ENCODE measurements around the gene GNPTAB. TPM values are rescaled to one million over a fixed set of nuclear protein-coding genes. Genes with fewer than 3 reads are reported as not detected.
"Not testable (repeated sequence)": the region's sequence is repeated elsewhere in the genome, so short reads cannot be mapped to it uniquely, and the experiment has no call there.

The GNPTAB gene
- total RNA-seq, 2 experiments from 2014 or later, result 38.9 to 66.5 TPM

- no peaks in the 10 kb centered on the region for H3K79me2 ChIP-seq (ENCODE audit: insufficient read depth, low read depth, low read length)
- no TSS peak for BruUV-seq (replicated peaks)
Measured at GRCh38 chr12:101737476-101737875, 93.3 kb downstream of the GNPTAB start.

GRCh38 chr12:101734482-101734881 is 96.3 kb downstream of the GNPTAB start:
- H3K27ac ChIP-seq (ENCODE audit: low read depth, low read length, poor library complexity, severe bottlenecking); H3K9me3 ChIP-seq (ENCODE audit: low read length); intact Hi-C loops (cut with micrococcal nuclease; ENCODE audit: unreplicated experiment); H3K4me2 ChIP-seq (ENCODE audit: low read length); H3K9me2 ChIP-seq (ENCODE audit: insufficient read depth, low read length); H3K4me3 ChIP-seq (ENCODE audit: low read depth, low read length, poor library complexity, severe bottlenecking); CTCF ChIA-PET (ENCODE audit: unreplicated experiment); DNase-seq (ENCODE audit: low spot score); H3K4me1 ChIP-seq (ENCODE audit: insufficient read depth, low read length, poor library complexity, severe bottlenecking); H3K79me2 ChIP-seq (ENCODE audit: insufficient read depth, low read depth, low read length); BruUV-seq (replicated peaks); H4K20me1 ChIP-seq (ENCODE audit: insufficient read depth, low read length); H2AFZ ChIP-seq (ENCODE audit: low read length): not testable (repeated sequence)
- peaks cover 12% of the 10 kb centered on the region for H3K36me3 ChIP-seq (ENCODE audit: insufficient read depth, low read length)
- POLR2A ChIA-PET, result interaction anchor here (1.2 kb wide), 1 partner anchor 8 kb away, joined by 3 read pairs; no protein-coding TSS in a partner anchor

More at GRCh38 chr12:101737476-101737875, 93.3 kb downstream of the GNPTAB start:
- intact Hi-C loops (cut with micrococcal nuclease; ENCODE audit: unreplicated experiment), result no loop called here
- Histone ChIP-seq H3K36me3 (ENCODE audit: insufficient read depth, low read length) (peaks cover 21% of the 10 kb centered on the region), H3K27ac (ENCODE audit: low read depth, low read length, poor library complexity, severe bottlenecking) (no peak overlapping the region), H3K4me2 (ENCODE audit: low read length) (no peak overlapping the region), H3K9me3 (ENCODE audit: low read length) (no peaks in the 10 kb centered on the region), H2AFZ (ENCODE audit: low read length) (no peak overlapping the region), H3K4me1 (ENCODE audit: insufficient read depth, low read length, poor library complexity, severe bottlenecking) (peaks cover 23% of the 10 kb centered on the region), H3K4me3 (ENCODE audit: low read depth, low read length, poor library complexity, severe bottlenecking) (no peak overlapping the region), H4K20me1 (ENCODE audit: insufficient read depth, low read length) (no peaks in the 10 kb centered on the region), H3K9me2 (ENCODE audit: insufficient read depth, low read length) (no peaks in the 10 kb centered on the region)
- ChIA-PET POLR2A (interaction anchor here (0.6 to 0.9 kb wide), 3 partner anchors 10 to 202 kb away, joined by 3 to 5 read pairs (median 4); no protein-coding TSS in a partner anchor), CTCF (ENCODE audit: unreplicated experiment) (no interaction called here)
- DNase-seq (ENCODE audit: low spot score), result no peak
- TF ChIP-seq CTCF (conservative IDR thresholded peaks at IDR 0.05; ENCODE audit: low read length), result no peak
- no peak for TF ChIP-seq EZH2phosphoT487 (IDR thresholded peaks at IDR 0.05; ENCODE audit: borderline replicate concordance, low read depth, low read length)

GRCh38 chr12:101733166-101733565 is 97.6 kb downstream of the GNPTAB start:
- no peak for DNase-seq (ENCODE audit: low spot score)
- Histone ChIP-seq H3K4me2 (ENCODE audit: low read length) (no peak overlapping the region), H3K36me3 (ENCODE audit: insufficient read depth, low read length) (peaks cover 15% of the 10 kb centered on the region), H2AFZ (ENCODE audit: low read length) (no peak overlapping the region), H3K79me2 (ENCODE audit: insufficient read depth, low read depth, low read length) (no peaks in the 10 kb centered on the region), H3K4me3 (ENCODE audit: low read depth, low read length, poor library complexity, severe bottlenecking) (no peak overlapping the region), H3K9me2 (ENCODE audit: insufficient read depth, low read length) (no peaks in the 10 kb centered on the region), H3K27ac (ENCODE audit: low read depth, low read length, poor library complexity, severe bottlenecking) (no peak overlapping the region), H3K9me3 (ENCODE audit: low read length) (no peaks in the 10 kb centered on the region), H3K4me1 (ENCODE audit: insufficient read depth, low read length, poor library complexity, severe bottlenecking) (peaks cover 8% of the 10 kb centered on the region), H4K20me1 (ENCODE audit: insufficient read depth, low read length) (no peaks in the 10 kb centered on the region)
- POLR2A ChIA-PET, result interaction anchor here (1.1 to 1.6 kb wide), 4 partner anchors 9 to 26 kb away, joined by 3 to 10 read pairs (median 4); no protein-coding TSS in a partner anchor
- intact Hi-C loops (cut with micrococcal nuclease; ENCODE audit: unreplicated experiment), result no loop called here
- no peak for TF ChIP-seq CTCF (conservative IDR thresholded peaks at IDR 0.05; ENCODE audit: low read length)
- no peak for TF ChIP-seq EZH2phosphoT487 (IDR thresholded peaks at IDR 0.05; ENCODE audit: borderline replicate concordance, low read depth, low read length)
- no TSS peak for BruUV-seq (replicated peaks)
- CTCF ChIA-PET (ENCODE audit: unreplicated experiment), result no interaction called here
